ENCODE data around the gene LRIG2. TPM values are rescaled to one million over a fixed set of nuclear protein-coding genes. Genes with fewer than 3 reads are reported as not detected.
A peak's percentile ranks its signal among the peaks of the same experiment; 100 is the strongest.

Gene LRIG2
- total and polyA plus RNA-seq, 2 of the 13 experiments (the other 11 are each of a cell fraction or from before 2014, with no cell fraction given): 8.1 to 12.2 TPM

DNA sequence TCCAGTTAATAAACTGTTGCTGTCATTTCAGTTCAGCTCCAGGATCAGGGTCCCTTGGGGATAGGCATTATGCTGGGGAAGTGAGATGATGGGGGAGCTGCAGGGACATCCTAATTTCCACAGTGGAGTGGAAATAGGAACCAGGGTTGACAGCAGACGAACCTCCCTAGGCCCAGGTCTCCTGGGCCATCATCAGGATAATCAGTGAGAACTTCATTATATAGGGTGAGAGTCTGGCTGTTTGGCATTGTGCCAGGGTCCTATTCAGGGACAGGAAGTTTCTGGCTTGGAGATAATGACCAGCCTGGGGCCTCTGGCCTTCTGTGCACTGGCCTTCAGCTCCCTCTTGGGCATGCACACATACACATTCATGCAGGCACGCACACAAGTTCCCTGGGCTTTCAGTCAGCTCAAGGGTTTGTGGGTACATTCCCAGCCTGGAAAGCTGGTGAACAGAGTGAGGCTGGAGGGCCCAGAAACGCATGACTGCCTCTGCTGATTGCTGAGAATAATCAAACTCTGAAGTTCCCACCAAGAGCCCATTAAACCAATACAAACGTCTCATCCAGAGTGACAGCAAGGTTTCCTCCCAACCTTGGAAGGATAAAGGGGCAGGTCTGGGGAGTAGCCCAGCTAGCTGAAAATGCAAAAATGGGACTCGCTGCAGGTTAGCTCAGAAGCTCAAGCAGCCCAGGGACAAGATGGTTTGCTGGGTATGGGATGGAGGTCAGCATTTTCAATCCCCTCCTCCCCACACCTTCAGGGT lies 13.9 kb upstream of the LRIG2 start (continued):
- TF ChIP-seq, protein P1, sequence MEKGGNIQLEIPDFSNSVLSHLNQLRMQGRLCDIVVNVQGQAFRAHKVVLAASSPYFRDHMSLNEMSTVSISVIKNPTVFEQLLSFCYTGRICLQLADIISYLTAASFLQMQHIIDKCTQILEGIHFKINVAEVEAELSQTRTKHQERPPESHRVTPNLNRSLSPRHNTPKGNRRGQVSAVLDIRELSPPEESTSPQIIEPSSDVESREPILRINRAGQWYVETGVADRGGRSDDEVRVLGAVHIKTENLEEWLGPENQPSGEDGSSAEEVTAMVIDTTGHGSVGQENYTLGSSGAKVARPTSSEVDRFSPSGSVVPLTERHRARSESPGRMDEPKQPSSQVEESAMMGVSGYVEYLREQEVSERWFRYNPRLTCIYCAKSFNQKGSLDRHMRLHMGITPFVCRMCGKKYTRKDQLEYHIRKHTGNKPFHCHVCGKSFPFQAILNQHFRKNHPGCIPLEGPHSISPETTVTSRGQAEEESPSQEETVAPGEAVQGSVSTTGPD (CRISPR knock-in tag; IDR thresholded peaks at IDR 0.05): no peak
- TF ChIP-seq MBNL3 (CRISPR knock-in tag; conservative IDR thresholded peaks at IDR 0.05): no peak
- TF ChIP-seq GATAD2A (CRISPR knock-in tag; IDR thresholded peaks at IDR 0.05): no peak
- TF ChIP-seq BCL6 (CRISPR knock-in tag; IDR thresholded peaks at IDR 0.05): no peak
- TF ChIP-seq, protein P2, sequence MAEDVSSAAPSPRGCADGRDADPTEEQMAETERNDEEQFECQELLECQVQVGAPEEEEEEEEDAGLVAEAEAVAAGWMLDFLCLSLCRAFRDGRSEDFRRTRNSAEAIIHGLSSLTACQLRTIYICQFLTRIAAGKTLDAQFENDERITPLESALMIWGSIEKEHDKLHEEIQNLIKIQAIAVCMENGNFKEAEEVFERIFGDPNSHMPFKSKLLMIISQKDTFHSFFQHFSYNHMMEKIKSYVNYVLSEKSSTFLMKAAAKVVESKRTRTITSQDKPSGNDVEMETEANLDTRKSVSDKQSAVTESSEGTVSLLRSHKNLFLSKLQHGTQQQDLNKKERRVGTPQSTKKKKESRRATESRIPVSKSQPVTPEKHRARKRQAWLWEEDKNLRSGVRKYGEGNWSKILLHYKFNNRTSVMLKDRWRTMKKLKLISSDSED (CRISPR knock-in tag; IDR thresholded peaks at IDR 0.05): no peak
- TF ChIP-seq, protein P3, sequence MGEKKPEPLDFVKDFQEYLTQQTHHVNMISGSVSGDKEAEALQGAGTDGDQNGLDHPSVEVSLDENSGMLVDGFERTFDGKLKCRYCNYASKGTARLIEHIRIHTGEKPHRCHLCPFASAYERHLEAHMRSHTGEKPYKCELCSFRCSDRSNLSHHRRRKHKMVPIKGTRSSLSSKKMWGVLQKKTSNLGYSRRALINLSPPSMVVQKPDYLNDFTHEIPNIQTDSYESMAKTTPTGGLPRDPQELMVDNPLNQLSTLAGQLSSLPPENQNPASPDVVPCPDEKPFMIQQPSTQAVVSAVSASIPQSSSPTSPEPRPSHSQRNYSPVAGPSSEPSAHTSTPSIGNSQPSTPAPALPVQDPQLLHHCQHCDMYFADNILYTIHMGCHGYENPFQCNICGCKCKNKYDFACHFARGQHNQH (CRISPR knock-in tag; IDR thresholded peaks at IDR 0.05): peak; percentile 19; the same call in 1 of the 2 replicates
- no peak for TF ChIP-seq PAF1 (CRISPR knock-in tag; IDR thresholded peaks at IDR 0.05)
- TF ChIP-seq SAP130 (CRISPR knock-in tag; IDR thresholded peaks at IDR 0.05; ENCODE audit: low read depth): peak; percentile 61
- TF ChIP-seq CBX2 (IDR thresholded peaks at IDR 0.05; ENCODE audit: low read depth, low read length): no peak
- no peak for TF ChIP-seq CBX2 (CRISPR knock-in tag; IDR thresholded peaks at IDR 0.05; ENCODE audit: low read depth)
- TF ChIP-seq, protein P4, sequence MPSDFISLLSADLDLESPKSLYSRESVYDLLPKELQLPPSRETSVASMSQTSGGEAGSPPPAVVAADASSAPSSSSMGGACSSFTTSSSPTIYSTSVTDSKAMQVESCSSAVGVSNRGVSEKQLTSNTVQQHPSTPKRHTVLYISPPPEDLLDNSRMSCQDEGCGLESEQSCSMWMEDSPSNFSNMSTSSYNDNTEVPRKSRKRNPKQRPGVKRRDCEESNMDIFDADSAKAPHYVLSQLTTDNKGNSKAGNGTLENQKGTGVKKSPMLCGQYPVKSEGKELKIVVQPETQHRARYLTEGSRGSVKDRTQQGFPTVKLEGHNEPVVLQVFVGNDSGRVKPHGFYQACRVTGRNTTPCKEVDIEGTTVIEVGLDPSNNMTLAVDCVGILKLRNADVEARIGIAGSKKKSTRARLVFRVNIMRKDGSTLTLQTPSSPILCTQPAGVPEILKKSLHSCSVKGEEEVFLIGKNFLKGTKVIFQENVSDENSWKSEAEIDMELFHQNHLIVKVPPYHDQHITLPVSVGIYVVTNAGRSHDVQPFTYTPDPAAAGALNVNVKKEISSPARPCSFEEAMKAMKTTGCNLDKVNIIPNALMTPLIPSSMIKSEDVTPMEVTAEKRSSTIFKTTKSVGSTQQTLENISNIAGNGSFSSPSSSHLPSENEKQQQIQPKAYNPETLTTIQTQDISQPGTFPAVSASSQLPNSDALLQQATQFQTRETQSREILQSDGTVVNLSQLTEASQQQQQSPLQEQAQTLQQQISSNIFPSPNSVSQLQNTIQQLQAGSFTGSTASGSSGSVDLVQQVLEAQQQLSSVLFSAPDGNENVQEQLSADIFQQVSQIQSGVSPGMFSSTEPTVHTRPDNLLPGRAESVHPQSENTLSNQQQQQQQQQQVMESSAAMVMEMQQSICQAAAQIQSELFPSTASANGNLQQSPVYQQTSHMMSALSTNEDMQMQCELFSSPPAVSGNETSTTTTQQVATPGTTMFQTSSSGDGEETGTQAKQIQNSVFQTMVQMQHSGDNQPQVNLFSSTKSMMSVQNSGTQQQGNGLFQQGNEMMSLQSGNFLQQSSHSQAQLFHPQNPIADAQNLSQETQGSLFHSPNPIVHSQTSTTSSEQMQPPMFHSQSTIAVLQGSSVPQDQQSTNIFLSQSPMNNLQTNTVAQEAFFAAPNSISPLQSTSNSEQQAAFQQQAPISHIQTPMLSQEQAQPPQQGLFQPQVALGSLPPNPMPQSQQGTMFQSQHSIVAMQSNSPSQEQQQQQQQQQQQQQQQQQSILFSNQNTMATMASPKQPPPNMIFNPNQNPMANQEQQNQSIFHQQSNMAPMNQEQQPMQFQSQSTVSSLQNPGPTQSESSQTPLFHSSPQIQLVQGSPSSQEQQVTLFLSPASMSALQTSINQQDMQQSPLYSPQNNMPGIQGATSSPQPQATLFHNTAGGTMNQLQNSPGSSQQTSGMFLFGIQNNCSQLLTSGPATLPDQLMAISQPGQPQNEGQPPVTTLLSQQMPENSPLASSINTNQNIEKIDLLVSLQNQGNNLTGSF (CRISPR knock-in tag; IDR thresholded peaks at IDR 0.05): no peak
- TF ChIP-seq ZNF709 (CRISPR knock-in tag; IDR thresholded peaks at IDR 0.05): 0 out of 2 replicates have a peak, but pooled peaks have one; percentile 30
- no peak for TF ChIP-seq BHLHE40 (IDR thresholded peaks at IDR 0.05; ENCODE audit: low read length)
- TF ChIP-seq ATM (IDR thresholded peaks at IDR 0.05; ENCODE audit: borderline replicate concordance): no peak
- no peak for TF ChIP-seq ZNF839 (CRISPR knock-in tag; IDR thresholded peaks at IDR 0.05; ENCODE audit: borderline replicate concordance)
- TF ChIP-seq, protein P5, sequence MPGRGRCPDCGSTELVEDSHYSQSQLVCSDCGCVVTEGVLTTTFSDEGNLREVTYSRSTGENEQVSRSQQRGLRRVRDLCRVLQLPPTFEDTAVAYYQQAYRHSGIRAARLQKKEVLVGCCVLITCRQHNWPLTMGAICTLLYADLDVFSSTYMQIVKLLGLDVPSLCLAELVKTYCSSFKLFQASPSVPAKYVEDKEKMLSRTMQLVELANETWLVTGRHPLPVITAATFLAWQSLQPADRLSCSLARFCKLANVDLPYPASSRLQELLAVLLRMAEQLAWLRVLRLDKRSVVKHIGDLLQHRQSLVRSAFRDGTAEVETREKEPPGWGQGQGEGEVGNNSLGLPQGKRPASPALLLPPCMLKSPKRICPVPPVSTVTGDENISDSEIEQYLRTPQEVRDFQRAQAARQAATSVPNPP (CRISPR knock-in tag; IDR thresholded peaks at IDR 0.05): no peak
- TF ChIP-seq, protein P6, sequence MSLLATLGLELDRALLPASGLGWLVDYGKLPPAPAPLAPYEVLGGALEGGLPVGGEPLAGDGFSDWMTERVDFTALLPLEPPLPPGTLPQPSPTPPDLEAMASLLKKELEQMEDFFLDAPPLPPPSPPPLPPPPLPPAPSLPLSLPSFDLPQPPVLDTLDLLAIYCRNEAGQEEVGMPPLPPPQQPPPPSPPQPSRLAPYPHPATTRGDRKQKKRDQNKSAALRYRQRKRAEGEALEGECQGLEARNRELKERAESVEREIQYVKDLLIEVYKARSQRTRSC (CRISPR knock-in tag; IDR thresholded peaks at IDR 0.05; ENCODE audit: low read depth): no peak
- no peak for TF ChIP-seq TRIM24 (CRISPR knock-in tag; IDR thresholded peaks at IDR 0.05)

All from HepG2 (cell line).